A549 treated with AZD9567 at 1 μM for 4 hours (cell line): Measurements from ENCODE around the gene JMJD1C. TPM values are rescaled to one million over a fixed set of nuclear protein-coding genes. Genes with fewer than 3 reads are reported as not detected.

Experiments used
- total RNA-seq: library from RNA; stranded (reverse); fragments of 200-300 nt; extraction: Qiagen RNA extraction; gene quantifications from 5 replicates; pipeline ENCODE4 v1.2.3, GENCODE V29; 2022; ENCODE audit not compliant: insufficient read depth

The JMJD1C gene
- 17.5 to 20.7 TPM (median 18.9 TPM) in 5 replicates for total RNA-seq

GRCh38 chr10:63465293-63466143 lies at the start of gene JMJD1C:
TSS of gene JMJD1C (minus strand) at chr10:63465977. CDS start at chr10:63465662, 315 bp downstream.

GRCh38 chr10:63133056-63133820 lies 332.5 kb downstream of the JMJD1C start, which contains the start of gene NRBF2:
TSS of gene NRBF2 (plus strand) at chr10:63133328. CDS start at chr10:63133471, 143 bp downstream.

Other genes starting within 250 kb of the JMJD1C start
- gene REEP3, start 55.4 kb upstream of the JMJD1C start, total RNA-seq = 17.0 to 18.4 TPM (median 17.7 TPM) in 5 replicates